Testis (tissue), 3 donors: ENCODE measurements around the gene VAMP8. TPM values are rescaled to one million over a fixed set of nuclear protein-coding genes. Genes with fewer than 3 reads are reported as not detected.

ENCODE experiments used
- DNase-seq: peaks from one replicate; pipeline ENCODE4 v3.0.0-alpha.2; 2019
- H3K27ac ChIP-seq, 2 donors: fragments of 200-600 bp; sonication (generic); one replicate each; pipeline ENCODE4 v1.5.1; 2019
- H3K27me3 ChIP-seq: fragments of 200-600 bp; sonication (generic); one replicate; pipeline ENCODE4 v1.5.1; 2019
- H3K36me3 ChIP-seq: fragments of 200-600 bp; sonication (generic); one replicate; pipeline ENCODE4 v1.5.1; 2017; ENCODE audit warnings: low read depth; ENCODE audit errors: missing control alignments
- H3K4me1 ChIP-seq: fragments of 200-600 bp; sonication (generic); one replicate; pipeline ENCODE4 v1.5.1; 2019
- H3K4me3 ChIP-seq, 2 donors: fragments of 200-600 bp; sonication (generic); one replicate each; pipeline ENCODE4 v1.5.1; 2017 to 2019
- H3K9me3 ChIP-seq: fragments of 200-600 bp; sonication (generic); one replicate; pipeline ENCODE4 v1.5.1; 2017
- POLR2A ChIP-seq: fragments of 450-650 bp; IDR thresholded peaks from one replicate; pipeline ENCODE4 v1.6.1; 2017; ENCODE audit warnings: antibody characterized with exemption, mild to moderate bottlenecking, moderate library complexity
- WGBS, 2 donors: methylation state at CpG; one replicate each; pipeline ENCODE4 v1.1.5; 2018; 5-methylcytosine and 5-hydroxymethylcytosine counted together
- intact Hi-C: fragments of 100-400 bp; cut with DNase I; formaldehyde crosslinking; loops from one replicate; pipeline ENCODE4 v1.15.1; 2023; ENCODE audit warnings: low total_unique reads
- polyA plus RNA-seq: library from polyadenylated mRNA; stranded (reverse); fragments of 350-450 nt; fragmentation: Illumina TruSeq; extraction: RNeasy Lipid Tissue Mini Kit (QIAGEN cat#74804); gene quantifications from one replicate; pipeline ENCODE4 v1.2.3, GENCODE V29; 2014; ENCODE audit warnings: low read depth, low replicate concordance; ENCODE audit not compliant: insufficient read depth
- total RNA-seq, 2 donors: library from RNA; depleted of rRNA; stranded (reverse); fragments of >200 nt; gene quantifications; one replicate each; pipeline ENCODE4 v1.2.3, GENCODE V29; 2016
- TF ChIP-seq, protein P1 (sequence below), 3 experiments: fragments of 450-650 bp in 2 of 3; fragments of 200-600 bp in 1 of 3; sonication (generic) in 1 of 3; IDR thresholded peaks; one replicate each; pipeline ENCODE4 v1.5.1; 2016 to 2019; ENCODE audit warnings: antibody characterized with exemption in 3 of 3, mild to moderate bottlenecking in 2 of 3, moderate library complexity in 1 of 3

Gene VAMP8
- total and polyA plus RNA-seq, 3 donors from 2014 or later, result 10.8 to 59.0 (median 13.9) TPM

DNA sequence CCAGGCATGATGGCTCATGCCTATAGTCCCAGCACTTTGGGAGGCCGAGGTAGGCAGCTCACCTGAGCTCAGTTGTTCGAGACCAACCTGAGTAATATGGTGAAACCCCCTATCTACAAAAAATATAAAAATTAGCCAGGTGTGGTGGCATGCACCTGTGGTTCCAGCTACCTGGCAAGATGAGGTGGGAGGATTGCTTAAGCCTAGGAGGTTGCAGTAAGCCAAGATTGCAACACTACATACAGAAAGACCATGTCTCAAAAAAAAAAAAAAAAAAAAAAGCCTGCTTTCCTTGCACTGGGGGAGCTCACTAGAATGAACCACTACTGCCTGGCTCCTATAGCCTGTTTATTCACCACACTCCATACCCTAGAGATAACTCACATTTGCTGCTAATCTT lies 45.8 kb upstream of the VAMP8 start:
- TF ChIP-seq, protein P1, sequence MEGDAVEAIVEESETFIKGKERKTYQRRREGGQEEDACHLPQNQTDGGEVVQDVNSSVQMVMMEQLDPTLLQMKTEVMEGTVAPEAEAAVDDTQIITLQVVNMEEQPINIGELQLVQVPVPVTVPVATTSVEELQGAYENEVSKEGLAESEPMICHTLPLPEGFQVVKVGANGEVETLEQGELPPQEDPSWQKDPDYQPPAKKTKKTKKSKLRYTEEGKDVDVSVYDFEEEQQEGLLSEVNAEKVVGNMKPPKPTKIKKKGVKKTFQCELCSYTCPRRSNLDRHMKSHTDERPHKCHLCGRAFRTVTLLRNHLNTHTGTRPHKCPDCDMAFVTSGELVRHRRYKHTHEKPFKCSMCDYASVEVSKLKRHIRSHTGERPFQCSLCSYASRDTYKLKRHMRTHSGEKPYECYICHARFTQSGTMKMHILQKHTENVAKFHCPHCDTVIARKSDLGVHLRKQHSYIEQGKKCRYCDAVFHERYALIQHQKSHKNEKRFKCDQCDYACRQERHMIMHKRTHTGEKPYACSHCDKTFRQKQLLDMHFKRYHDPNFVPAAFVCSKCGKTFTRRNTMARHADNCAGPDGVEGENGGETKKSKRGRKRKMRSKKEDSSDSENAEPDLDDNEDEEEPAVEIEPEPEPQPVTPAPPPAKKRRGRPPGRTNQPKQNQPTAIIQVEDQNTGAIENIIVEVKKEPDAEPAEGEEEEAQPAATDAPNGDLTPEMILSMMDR (IDR thresholded peaks at IDR 0.05), result no peak
- TF ChIP-seq POLR2A, result no peak
- H3K9me3 ChIP-seq, result no peaks in the 10 kb centered on the region
- H3K36me3 ChIP-seq, result no peaks in the 10 kb centered on the region
- no peak overlapping the region for H3K4me3 ChIP-seq
- no peak for DNase-seq
- H3K27ac ChIP-seq, result no peak overlapping the region
- no peaks in the 10 kb centered on the region for H3K4me1 ChIP-seq
- 45 to 93% methylated on average over 2 of the region's 2 CpGs for WGBS, 2 donors
- H3K27me3 ChIP-seq, result no peaks in the 10 kb centered on the region
- intact Hi-C loops, result no loop called here

DNA sequence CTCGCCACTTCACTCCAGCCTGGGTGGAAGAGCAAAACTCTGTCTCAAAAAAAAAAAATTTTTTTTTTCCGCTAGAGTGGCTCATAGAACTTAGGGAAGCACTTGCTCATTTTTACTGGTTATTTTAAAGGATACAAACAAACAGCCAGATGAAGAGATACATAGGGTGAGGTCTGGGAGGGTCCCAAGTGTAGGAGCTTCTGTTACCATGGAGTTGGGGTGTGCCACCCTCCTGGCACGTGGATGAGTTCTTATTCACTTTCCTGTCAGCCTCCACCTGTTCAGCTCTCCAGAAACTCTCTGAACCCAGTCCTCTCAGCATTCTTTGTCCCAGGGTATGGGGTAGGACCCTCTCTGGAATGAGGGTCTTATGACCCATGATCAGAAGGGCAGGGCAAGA lies 43.3 kb upstream of the VAMP8 start:
- 81% methylated on average over 3 of the region's 3 CpGs for WGBS, 2 donors
- no peaks in the 10 kb centered on the region for H3K27me3 ChIP-seq
- no peak overlapping the region for H3K4me3 ChIP-seq
- no peak for DNase-seq
- TF ChIP-seq, protein P1 (IDR thresholded peaks at IDR 0.05), result no peak
- TF ChIP-seq POLR2A, result no peak
- H3K27ac ChIP-seq, result no peak overlapping the region
- no peaks in the 10 kb centered on the region for H3K9me3 ChIP-seq
- H3K36me3 ChIP-seq, result no peaks in the 10 kb centered on the region
- intact Hi-C loops, result no loop called here
- H3K4me1 ChIP-seq, result peaks cover 12% of the 10 kb centered on the region

DNA sequence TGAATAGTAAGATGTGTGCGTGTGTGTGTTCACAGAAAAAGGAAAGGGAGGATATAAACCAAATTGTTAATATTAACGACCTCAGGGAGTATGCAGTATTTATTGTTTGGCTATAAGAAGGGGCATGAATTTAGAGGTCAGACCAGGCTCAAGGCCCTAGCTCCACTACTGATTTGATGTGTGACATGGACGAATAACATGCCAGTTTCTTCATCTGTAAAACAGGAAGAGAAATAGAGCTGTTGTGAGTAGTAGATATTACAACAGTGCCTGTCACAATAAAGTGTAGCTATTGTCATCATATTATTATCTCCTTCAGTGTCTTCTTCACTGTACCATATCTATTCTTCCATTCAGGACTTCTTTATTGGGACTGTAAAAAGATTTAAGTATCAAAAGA lies 42.5 kb upstream of the VAMP8 start:
- Histone ChIP-seq H3K36me3 (no peaks in the 10 kb centered on the region), H3K27ac (peak overlapping the region in 1 of 2 donors; percentile 4), H3K27me3 (no peaks in the 10 kb centered on the region), H3K9me3 (no peaks in the 10 kb centered on the region), H3K4me3 (no peak overlapping the region), H3K4me1 (peaks cover 12% of the 10 kb centered on the region)
- DNase-seq, result no peak
- intact Hi-C loops, result loop anchor here (5.0 kb wide), 1 partner anchor 98 kb away; no protein-coding TSS in a partner anchor
- TF ChIP-seq POLR2A, result no peak
- TF ChIP-seq, protein P1 (IDR thresholded peaks at IDR 0.05), result no peak
- 65 to 69% methylated on average over 3 of the region's 3 CpGs for WGBS, 2 donors

DNA sequence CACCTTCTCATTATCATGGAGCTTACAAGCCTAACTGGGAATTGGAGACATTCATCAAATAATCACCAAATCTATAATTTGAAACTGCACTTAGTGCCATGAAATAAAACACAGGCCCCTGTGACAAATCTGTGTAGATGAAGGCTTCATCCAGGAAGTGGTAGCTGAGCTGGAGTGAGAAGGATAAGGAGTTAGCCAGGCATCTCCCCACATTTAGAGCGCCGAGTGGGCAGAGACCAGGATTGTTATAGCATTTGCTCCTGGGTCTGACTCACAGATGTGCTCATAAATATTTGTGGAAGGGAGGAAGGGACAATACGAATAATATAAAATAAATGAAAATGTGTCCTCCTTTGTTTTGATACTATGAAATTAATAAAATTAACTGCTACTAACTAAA lies 40.9 kb upstream of the VAMP8 start:
- Histone ChIP-seq H3K9me3 (no peaks in the 10 kb centered on the region), H3K27ac (peak overlapping the region; percentile 99), H3K4me1 (peaks cover 18% of the 10 kb centered on the region), H3K36me3 (no peaks in the 10 kb centered on the region), H3K4me3 (no peak overlapping the region), H3K27me3 (no peaks in the 10 kb centered on the region)
- WGBS, 2 donors, result 38 to 56% methylated on average over 3 of the region's 3 CpGs
- TF ChIP-seq, protein P1 (IDR thresholded peaks at IDR 0.05), result no peak
- no peak for TF ChIP-seq POLR2A
- intact Hi-C loops, result loop anchor here (5.0 kb wide), 1 partner anchor 99 kb away; no protein-coding TSS in a partner anchor
- DNase-seq, result no peak
